HG02571 (cell line): ENCODE measurements around the gene NRG2.

Experiments used
- ATAC-seq: cut with Tn5 transposase; IDR thresholded peaks from one replicate; pipeline ENCODE4 v1.9.1; 2021; ENCODE audit warnings: mild to moderate bottlenecking, moderate library complexity; ENCODE audit not compliant: unreplicated experiment

NRG2 gene

GRCh38 chr5:139863855-139864558 lies 179.1 kb downstream of the NRG2 start:
- peak; percentile 47 for ATAC-seq

GRCh38 chr5:139863361-139863760 lies 179.7 kb downstream of the NRG2 start:
- no peak for ATAC-seq

- ATAC-seq = no peak
Measured at GRCh38 chr5:139862803-139863202, 180.3 kb downstream of the NRG2 start.

GRCh38 chr5:139862313-139862712 lies 180.8 kb downstream of the NRG2 start:
- no peak for ATAC-seq

- no peak for ATAC-seq
Measured at GRCh38 chr5:139861889-139862207, 181.3 kb downstream of the NRG2 start.

- ATAC-seq = no peak
Measured at GRCh38 chr5:139861021-139861888, 181.8 kb downstream of the NRG2 start.

GRCh38 chr5:139859013-139859412 lies 184.1 kb downstream of the NRG2 start:
- no peak for ATAC-seq

- ATAC-seq = no peak
Measured at GRCh38 chr5:139856714-139857113, 186.4 kb downstream of the NRG2 start.

GRCh38 chr5:139855946-139856540 lies 187.1 kb downstream of the NRG2 start:
- ATAC-seq = no peak

- ATAC-seq = no peak
Measured at GRCh38 chr5:139855451-139855850, 187.6 kb downstream of the NRG2 start.

- ATAC-seq = no peak
Measured at GRCh38 chr5:139854953-139855352, 188.1 kb downstream of the NRG2 start.

GRCh38 chr5:139854029-139854605 lies 189.0 kb downstream of the NRG2 start:
- ATAC-seq = no peak

GRCh38 chr5:139852696-139853095 lies 190.4 kb downstream of the NRG2 start:
- no peak for ATAC-seq

GRCh38 chr5:139851558-139851957 lies 191.5 kb downstream of the NRG2 start:
- no peak for ATAC-seq

GRCh38 chr5:139850423-139851016 lies 192.6 kb downstream of the NRG2 start:
- no peak for ATAC-seq

GRCh38 chr5:139849942-139850341 lies 193.2 kb downstream of the NRG2 start:
- no peak for ATAC-seq

- no peak for ATAC-seq
Measured at GRCh38 chr5:139849501-139849900, 193.6 kb downstream of the NRG2 start.

GRCh38 chr5:139848508-139849100 lies 194.5 kb downstream of the NRG2 start:
- ATAC-seq = no peak

- no peak for ATAC-seq
Measured at GRCh38 chr5:139847790-139848507, 195.2 kb downstream of the NRG2 start.

GRCh38 chr5:139847091-139847490 lies 196.0 kb downstream of the NRG2 start:
- no peak for ATAC-seq
